ENCODE measurements around the gene GP9.
A peak's percentile ranks its signal among the peaks of the same experiment; 100 is the strongest.

Gene GP9

GRCh38 chr3:129025108-129025507 lies 35.5 kb upstream of the GP9 start:
- no peak for ATAC-seq
- TF ChIP-seq OSR1 (CRISPR knock-in tag; IDR thresholded peaks at IDR 0.05) (no peak), ESRRG (CRISPR knock-in tag; IDR thresholded peaks at IDR 0.05) (no peak), TCF4 (CRISPR knock-in tag; IDR thresholded peaks at IDR 0.05; ENCODE audit: borderline replicate concordance) (no peak), RARB (CRISPR knock-in tag; IDR thresholded peaks at IDR 0.05) (no peak), ARNTL (CRISPR knock-in tag; IDR thresholded peaks at IDR 0.05; ENCODE audit: borderline replicate concordance, low read depth) (no peak)

GRCh38 chr3:129025691-129026435 lies 34.7 kb upstream of the GP9 start:
- no peak for ATAC-seq
- TF ChIP-seq ZNF70 (CRISPR knock-in tag; IDR thresholded peaks at IDR 0.05), result no peak
- TF ChIP-seq CSRNP3 (CRISPR knock-in tag; IDR thresholded peaks at IDR 0.05), result no peak
- no peak for TF ChIP-seq TCF4 (CRISPR knock-in tag; IDR thresholded peaks at IDR 0.05; ENCODE audit: borderline replicate concordance)
- no peak for TF ChIP-seq CSDC2 (CRISPR knock-in tag; IDR thresholded peaks at IDR 0.05)
- no peak for TF ChIP-seq GLIS3 (CRISPR knock-in tag; IDR thresholded peaks at IDR 0.05)
- TF ChIP-seq ARNTL (CRISPR knock-in tag; IDR thresholded peaks at IDR 0.05; ENCODE audit: borderline replicate concordance, low read depth), result no peak

GRCh38 chr3:129026728-129027543 lies 33.6 kb upstream of the GP9 start:
- TF ChIP-seq CREB5 (CRISPR knock-in tag; IDR thresholded peaks at IDR 0.05; ENCODE audit: low read depth) (no peak), TSHZ2 (CRISPR knock-in tag; IDR thresholded peaks at IDR 0.05) (no peak), ISL1 (CRISPR knock-in tag; IDR thresholded peaks at IDR 0.05) (no peak), ZNF70 (CRISPR knock-in tag; IDR thresholded peaks at IDR 0.05) (peak; percentile 80)
- ATAC-seq, result peak; percentile 99

GRCh38 chr3:129027544-129027880 lies 33.1 kb upstream of the GP9 start:
- no peak for ATAC-seq
- TF ChIP-seq BACH2 (CRISPR knock-in tag; IDR thresholded peaks at IDR 0.05; ENCODE audit: borderline replicate concordance) (no peak), ESRRG (CRISPR knock-in tag; IDR thresholded peaks at IDR 0.05) (no peak), TCF4 (CRISPR knock-in tag; IDR thresholded peaks at IDR 0.05; ENCODE audit: borderline replicate concordance) (no peak), ARNTL (CRISPR knock-in tag; IDR thresholded peaks at IDR 0.05; ENCODE audit: borderline replicate concordance, low read depth) (no peak), TOX (CRISPR knock-in tag; IDR thresholded peaks at IDR 0.05; ENCODE audit: borderline replicate concordance) (no peak), ZC3H10 (CRISPR knock-in tag; IDR thresholded peaks at IDR 0.05) (no peak), CSDC2 (CRISPR knock-in tag; IDR thresholded peaks at IDR 0.05) (no peak), TSHZ2 (CRISPR knock-in tag; IDR thresholded peaks at IDR 0.05) (no peak), CSRNP3 (CRISPR knock-in tag; IDR thresholded peaks at IDR 0.05) (no peak), ZFP30 (CRISPR knock-in tag; IDR thresholded peaks at IDR 0.05) (no peak), PPARA (CRISPR knock-in tag; IDR thresholded peaks at IDR 0.05; ENCODE audit: borderline replicate concordance) (no peak), POU6F1 (CRISPR knock-in tag; IDR thresholded peaks at IDR 0.05; ENCODE audit: borderline replicate concordance, low read depth) (no peak), ISL1 (CRISPR knock-in tag; IDR thresholded peaks at IDR 0.05) (no peak), ZNF565 (CRISPR knock-in tag; conservative IDR thresholded peaks at IDR 0.05; ENCODE audit: low read depth) (no peak), ZFP3 (CRISPR knock-in tag; IDR thresholded peaks at IDR 0.05) (no peak), SNAI2 (CRISPR knock-in tag; IDR thresholded peaks at IDR 0.05) (no peak), GLIS3 (CRISPR knock-in tag; IDR thresholded peaks at IDR 0.05) (no peak)

All from SK-N-SH treated with all-trans-retinoic acid at 6 μM for 48 hours (cell line).